HG02642 (cell line): ENCODE results near the gene SLC15A1.
"Not testable (repeated sequence)": the region's sequence is repeated elsewhere in the genome, so short reads cannot be mapped to it uniquely, and the experiment has no call there.

Experiments used
- ATAC-seq: cut with Tn5 transposase; IDR thresholded peaks from one replicate; pipeline ENCODE4 v1.9.1; 2021; ENCODE audit warnings: mild to moderate bottlenecking; ENCODE audit not compliant: unreplicated experiment, poor library complexity

The SLC15A1 gene

DNA sequence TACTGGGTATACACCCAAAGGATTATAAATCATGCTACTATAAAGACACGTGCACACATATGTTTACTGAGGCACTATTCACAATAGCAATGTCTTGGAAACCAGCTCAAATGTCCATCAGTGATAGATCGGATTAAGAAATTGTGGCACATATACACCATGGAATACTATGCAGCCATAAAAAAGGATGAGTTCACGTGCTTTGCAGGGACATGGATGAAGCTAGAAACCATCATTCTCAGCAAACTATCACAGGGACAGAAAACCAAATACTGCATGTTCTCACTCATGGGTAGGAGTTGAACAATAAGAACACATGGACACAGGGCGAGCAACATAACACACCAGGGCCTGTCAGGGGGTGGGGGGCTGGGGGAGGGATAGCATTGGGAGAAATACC is 2.0 kb upstream of the SLC15A1 start:
- not testable (repeated sequence) for ATAC-seq

GRCh38 chr13:98751861-98752466 is 508 bp downstream of the SLC15A1 start:
- no peak for ATAC-seq

GRCh38 chr13:98751367-98751782 is 1.1 kb downstream of the SLC15A1 start:
- no peak for ATAC-seq

GRCh38 chr13:98749501-98749900 is 3.0 kb downstream of the SLC15A1 start:
- ATAC-seq: no peak

- ATAC-seq: no peak
Measured at GRCh38 chr13:98746968-98747367, 5.5 kb downstream of the SLC15A1 start.

GRCh38 chr13:98743377-98743776 is 9.1 kb downstream of the SLC15A1 start:
- ATAC-seq: no peak

DNA sequence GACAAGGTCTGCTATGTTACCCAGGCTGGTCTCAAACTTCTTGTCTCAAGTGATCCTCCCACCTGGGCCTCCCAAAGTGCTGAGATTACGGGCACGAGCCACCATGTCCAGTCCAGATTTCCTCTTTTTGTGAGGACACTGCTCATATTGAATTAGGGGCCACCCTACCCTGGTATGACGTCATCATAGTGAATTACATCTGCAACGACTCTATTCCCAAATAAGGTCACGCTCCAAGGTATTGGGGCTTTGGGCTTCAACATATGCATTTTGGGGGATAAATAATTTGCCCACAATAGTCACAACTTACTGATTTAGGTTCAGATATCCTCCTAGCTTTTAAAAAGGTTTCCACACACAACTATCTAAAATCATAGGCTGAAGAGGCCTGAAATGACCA is 9.5 kb downstream of the SLC15A1 start:
- ATAC-seq: no peak

DNA sequence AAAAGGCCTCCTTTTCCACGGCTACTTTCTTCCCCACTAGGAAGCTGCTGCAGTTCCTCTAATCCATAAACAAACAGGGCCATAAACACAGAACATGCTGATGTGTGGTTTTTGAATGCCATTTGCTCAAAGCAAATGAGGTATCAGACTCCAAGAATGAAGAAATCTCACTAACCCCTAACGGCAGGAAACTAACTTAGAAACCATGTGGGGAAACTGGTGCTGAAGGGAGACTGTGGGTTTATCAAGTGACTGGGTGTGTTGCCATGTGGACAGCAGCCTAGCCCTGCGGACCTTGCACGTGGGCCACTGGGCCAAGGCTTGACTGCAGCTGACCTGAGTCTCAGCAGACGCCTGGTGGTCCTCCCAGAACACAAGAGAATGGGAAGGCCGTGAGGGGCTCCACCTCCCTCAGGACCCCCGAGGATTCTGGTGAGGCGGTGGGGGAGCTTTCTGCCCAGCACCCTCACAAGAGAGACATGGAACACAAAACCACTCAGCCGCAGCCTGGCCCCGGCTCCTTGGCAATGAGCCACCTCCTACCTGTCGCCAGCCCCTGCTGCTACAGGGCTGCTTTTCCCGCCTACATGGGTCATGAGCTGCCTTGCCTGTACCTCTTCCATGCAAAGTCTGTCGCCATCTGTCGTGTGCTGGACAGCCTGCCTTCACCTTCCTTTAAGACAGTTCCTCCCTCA is 10.6 kb downstream of the SLC15A1 start:
- no peak for ATAC-seq

DNA sequence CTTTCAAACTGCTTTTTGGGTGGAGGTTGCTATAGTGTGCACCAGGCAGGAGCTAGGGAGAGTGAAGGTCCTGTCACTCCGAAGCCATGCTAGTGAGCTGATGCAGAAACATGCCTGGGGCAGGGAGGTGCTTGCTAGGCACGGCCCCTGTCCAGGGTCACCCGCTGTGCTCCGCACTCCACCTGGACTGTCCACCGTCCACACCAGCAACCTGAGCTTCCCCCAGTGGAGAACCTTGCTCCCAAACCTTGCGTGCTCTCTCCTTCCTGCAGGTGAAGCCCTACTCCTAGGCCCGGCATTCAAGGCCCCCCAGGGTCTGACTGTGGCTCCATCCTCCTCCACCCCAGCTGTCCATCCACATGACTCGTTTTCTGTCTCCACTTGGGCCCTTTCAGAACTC is 12.3 kb downstream of the SLC15A1 start:
- no peak for ATAC-seq

DNA sequence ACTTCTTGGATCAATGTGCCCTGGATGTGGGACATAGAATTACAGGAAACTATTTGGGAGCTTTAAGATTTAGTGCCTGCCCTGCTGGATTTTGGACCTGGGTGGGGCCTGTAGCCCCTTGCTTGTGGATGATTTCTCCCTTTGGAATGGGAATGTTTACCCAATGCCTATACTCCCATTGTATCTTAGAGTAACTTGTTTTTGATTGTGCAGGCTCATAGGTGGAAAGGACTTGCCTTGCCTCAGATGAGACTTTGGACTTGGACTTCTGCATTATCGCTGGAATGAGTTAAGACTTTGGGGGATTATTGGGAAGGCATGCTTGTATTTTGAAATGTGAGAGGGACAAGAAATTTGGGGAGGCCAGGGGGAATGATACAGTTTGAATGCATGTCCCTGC is 13.5 kb downstream of the SLC15A1 start:
- ATAC-seq: no peak

- ATAC-seq: no peak
Measured at GRCh38 chr13:98738213-98738612, 14.3 kb downstream of the SLC15A1 start.

- ATAC-seq: no peak
Measured at GRCh38 chr13:98731925-98732324, 20.5 kb downstream of the SLC15A1 start.

- ATAC-seq: no peak
Measured at GRCh38 chr13:98731038-98731437, 21.4 kb downstream of the SLC15A1 start.

DNA sequence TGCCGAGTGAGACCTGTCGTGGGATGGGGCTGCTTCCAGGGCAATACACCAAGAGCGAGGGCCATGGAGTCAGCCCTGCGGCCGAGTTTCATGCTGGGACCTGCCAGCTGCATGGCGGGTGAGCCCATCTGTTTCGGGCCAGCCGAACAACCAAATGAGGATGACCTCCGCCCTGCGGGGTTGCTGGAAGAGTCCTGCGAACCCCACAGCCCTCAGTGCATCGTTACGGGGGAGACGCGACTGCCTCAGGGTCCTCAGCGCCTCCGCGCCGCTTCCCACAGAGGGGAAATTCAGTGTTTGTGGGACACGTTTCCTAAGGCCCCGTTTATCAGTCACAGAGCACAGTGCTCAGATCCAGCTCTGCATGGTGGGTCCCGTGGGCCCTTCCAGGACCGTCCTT is 22.0 kb downstream of the SLC15A1 start:
- ATAC-seq: no peak

DNA sequence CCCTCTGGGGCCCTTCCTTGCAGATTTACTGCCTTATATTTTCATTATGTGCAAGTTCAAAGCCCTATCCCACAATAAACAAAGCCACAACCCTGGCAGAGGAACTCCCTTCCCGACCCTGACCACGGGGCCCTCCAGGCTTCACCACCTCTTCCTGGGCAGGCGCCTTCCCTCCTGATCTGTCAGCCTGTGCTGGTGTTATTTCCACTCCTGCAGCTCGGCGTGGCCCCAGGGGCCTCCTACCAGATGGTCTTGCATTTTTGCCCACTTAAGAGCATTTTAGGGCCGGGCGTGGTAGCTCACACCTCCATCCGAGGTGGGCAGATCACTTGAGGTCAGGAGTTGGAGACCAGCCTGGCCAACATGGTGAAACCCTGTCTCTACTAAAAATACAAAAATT is 22.8 kb downstream of the SLC15A1 start:
- no peak for ATAC-seq

- ATAC-seq: no peak
Measured at GRCh38 chr13:98722958-98723357, 29.5 kb downstream of the SLC15A1 start.

DNA sequence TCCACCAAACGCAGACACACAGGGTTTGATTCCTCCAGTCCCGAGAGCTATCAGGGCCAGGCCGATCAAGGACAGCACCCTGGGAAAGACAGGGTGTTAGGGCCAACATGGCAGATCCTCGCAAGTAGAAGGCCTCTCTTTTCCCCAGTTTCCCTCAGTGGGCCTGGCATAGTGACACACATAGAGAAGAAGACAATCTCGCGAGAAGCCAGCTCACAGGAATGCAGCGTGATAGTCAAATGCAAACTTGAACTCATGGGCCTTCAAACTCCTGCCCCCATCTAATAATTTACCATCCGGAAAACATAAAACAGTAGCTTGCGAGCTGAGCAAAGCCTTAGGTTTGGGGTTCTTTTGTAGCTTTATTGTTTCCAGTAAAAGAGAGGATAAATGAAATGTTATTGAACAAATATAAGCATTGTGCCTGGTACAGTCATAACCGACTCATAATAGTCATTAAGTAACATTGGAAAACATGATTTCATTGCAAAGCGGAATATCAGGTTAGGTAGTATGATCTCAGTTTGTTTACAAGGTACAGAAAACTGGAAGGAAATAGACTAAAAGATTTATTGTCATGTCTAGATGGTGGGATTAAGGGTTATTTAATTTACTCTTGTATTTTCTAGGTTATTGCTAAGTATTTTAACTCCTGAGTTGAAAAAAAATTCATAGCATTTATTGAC is 30.5 kb downstream of the SLC15A1 start:
- ATAC-seq: no peak

DNA sequence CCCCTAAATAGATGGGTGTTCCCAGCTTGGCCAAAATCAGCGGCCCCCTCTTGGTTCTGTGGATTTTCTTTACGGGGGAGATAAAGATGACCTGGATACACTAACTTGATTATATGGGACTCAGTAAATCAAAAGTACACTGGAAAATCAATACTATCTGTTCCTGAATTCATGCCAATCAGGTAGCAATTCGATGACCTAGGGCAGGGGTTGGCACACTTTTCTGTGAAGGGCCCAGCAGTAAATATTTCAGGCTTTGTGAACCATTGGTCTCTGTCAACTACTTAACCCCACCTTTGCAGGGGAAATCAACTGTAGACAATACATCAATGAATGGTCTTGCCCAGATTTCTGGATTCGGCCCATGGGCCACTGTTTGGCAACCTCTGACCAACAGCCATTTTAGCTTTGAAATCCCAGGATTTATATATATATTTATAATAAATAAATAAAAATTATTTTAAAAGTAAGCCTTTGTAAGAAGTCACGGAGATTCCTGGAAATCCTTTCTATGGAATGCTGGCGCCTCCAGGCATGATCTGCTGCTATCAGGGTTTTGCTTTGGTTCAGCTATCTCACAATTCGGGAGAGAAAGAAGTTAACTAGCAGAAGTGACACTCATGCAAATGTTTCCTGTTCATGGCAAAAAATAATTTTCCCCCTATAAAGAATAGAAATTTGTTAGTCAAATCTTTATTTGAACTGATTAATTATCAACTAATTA is 32.8 kb downstream of the SLC15A1 start:
- ATAC-seq: no peak

DNA sequence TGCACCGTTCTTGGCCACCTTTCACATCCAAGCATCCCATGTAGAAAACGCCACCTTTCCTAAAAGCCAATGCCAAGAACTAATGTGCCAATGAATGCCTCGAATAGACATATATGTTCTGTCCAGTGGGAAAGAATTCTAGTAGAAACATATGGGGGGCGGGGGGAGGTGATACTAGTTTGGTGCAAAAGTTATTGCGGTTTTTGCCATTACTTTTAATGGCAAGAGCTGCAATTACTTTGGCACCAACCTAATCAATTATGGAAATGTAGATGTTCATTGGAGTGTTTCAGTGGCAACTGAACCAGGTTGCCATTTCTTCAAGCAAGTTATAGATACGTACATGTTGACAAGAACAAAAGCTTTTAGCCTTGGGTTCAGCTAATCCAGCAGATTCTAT is 34.6 kb downstream of the SLC15A1 start:
- ATAC-seq: no peak

- ATAC-seq: no peak
Measured at GRCh38 chr13:98717256-98717655, 35.2 kb downstream of the SLC15A1 start.

DNA sequence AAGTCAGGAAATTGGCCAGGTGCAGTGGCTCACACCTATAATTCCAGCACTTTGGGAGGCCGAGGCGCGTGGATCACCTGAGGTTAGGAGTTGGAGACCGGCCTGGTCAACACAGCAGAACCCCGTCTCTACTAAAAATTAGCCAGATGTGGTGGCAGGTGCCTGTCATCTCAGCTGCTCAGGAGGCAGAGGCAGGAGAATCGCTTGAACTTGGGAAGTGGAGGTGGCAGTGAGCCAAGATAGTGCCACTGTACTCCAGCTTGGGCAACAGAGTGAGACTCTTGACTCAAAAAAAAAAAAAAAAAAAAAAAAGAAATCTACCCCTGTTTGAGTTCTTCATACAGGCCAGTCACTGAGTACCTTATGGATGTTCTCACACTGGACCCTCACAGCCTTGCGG is 42.0 kb downstream of the SLC15A1 start:
- no peak for ATAC-seq
